ENCODE measurements around the gene CALU. TPM values are rescaled to one million over a fixed set of nuclear protein-coding genes. Genes with fewer than 3 reads are reported as not detected.

CALU gene
- total RNA-seq, 1 donor from 2014 or later: 516 TPM

- Mint-ChIP-seq H3K36me3 (ENCODE audit: unreplicated experiment) (peaks cover 7% of the 10 kb centered on the region), H3K27ac (ENCODE audit: unreplicated experiment) (peak overlapping the region; percentile 17), H3K4me3 (ENCODE audit: unreplicated experiment) (peak overlapping the region; percentile 74), H3K9me3 (ENCODE audit: unreplicated experiment) (peaks cover 5% of the 10 kb centered on the region), H3K4me1 (ENCODE audit: unreplicated experiment) (peaks cover 9% of the 10 kb centered on the region), H3K27me3 (ENCODE audit: unreplicated experiment) (peaks cover 29% of the 10 kb centered on the region)
- DNase-seq (ENCODE audit: extremely low spot score, unreplicated experiment): no peak
- no peak for TF ChIP-seq CTCF (IDR thresholded peaks at IDR 0.05)
Measured at GRCh38 chr7:128790315-128791041, 51.3 kb downstream of the CALU start.

DNA sequence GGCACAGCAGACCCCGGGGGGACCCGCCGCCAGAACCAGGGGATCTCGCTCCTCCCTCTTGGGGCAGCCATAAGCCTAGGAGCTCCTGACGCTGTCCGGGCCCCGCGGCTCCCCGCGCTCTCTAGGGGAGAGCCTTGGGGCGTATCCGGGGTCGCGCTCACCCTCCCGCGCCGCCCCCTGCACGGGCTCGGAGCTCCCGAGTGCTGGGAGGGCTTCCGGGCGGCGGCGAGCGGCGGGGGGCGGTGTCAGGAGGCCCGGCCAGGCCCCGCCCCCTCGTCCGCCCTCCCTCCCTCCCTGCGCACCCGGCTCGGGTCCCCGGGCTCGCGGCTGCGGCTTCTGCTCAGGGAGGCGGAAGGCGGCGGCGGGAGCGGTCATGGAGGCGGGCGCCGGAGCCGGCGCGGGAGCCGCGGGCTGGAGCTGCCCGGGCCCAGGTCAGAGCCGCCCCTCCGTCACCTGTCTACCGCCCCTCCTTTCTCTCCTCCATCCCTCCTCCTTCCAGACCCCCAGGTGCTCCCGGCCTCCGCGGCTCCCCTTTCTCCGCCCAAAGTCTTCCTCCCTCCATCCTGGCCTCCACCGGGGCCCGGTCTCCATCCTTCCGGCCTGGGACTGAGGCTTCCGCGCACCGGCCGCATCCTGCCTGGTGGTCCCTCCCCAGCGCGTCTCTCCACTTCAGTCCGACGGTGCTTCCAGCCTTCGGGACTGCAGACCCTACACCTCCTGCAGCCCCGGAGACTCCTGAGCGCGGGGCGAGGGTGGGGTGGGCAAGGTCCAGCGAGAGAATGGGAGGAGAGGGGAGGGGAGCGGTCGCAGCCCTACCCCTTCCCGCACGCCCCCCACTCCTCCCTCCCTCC is 52.2 kb downstream of the CALU start, which contains the start of gene CCDC136:
Gene CCDC136 (plus strand): TSS at position 848 of the 851 bp plus-strand sequence. CDS start 444 bp downstream, outside the sequence.
- no peak within 1 kb of the TSS for H3K27ac Mint-ChIP-seq (ENCODE audit: unreplicated experiment)
- H3K36me3 Mint-ChIP-seq (ENCODE audit: unreplicated experiment): peaks cover 4% of the 10 kb centered on the region
- no peaks in the 10 kb centered on the region for H3K9me3 Mint-ChIP-seq (ENCODE audit: unreplicated experiment)
- peaks cover 9% of the 10 kb centered on the region for H3K4me1 Mint-ChIP-seq (ENCODE audit: unreplicated experiment)
- peaks cover 22% of the 10 kb centered on the region for H3K27me3 Mint-ChIP-seq (ENCODE audit: unreplicated experiment)
- peak within 1 kb of the TSS; percentile 89 for H3K4me3 Mint-ChIP-seq (ENCODE audit: unreplicated experiment)
- no peak for TF ChIP-seq CTCF (IDR thresholded peaks at IDR 0.05)
- DNase-seq (ENCODE audit: extremely low spot score, unreplicated experiment): peak; percentile 88

GRCh38 chr7:128791972-128792327 is 52.8 kb downstream of the CALU start:
- no peak for TF ChIP-seq CTCF (IDR thresholded peaks at IDR 0.05)
- H3K27me3 Mint-ChIP-seq (ENCODE audit: unreplicated experiment): peaks cover 18% of the 10 kb centered on the region
- peaks cover 4% of the 10 kb centered on the region for H3K36me3 Mint-ChIP-seq (ENCODE audit: unreplicated experiment)
- peak overlapping the region; percentile 89 for H3K4me3 Mint-ChIP-seq (ENCODE audit: unreplicated experiment)
- no peaks in the 10 kb centered on the region for H3K9me3 Mint-ChIP-seq (ENCODE audit: unreplicated experiment)
- DNase-seq (ENCODE audit: extremely low spot score, unreplicated experiment): no peak
- no peak overlapping the region for H3K27ac Mint-ChIP-seq (ENCODE audit: unreplicated experiment)
- H3K4me1 Mint-ChIP-seq (ENCODE audit: unreplicated experiment): peaks cover 9% of the 10 kb centered on the region

- H3K9me3 Mint-ChIP-seq (ENCODE audit: unreplicated experiment): no peaks in the 10 kb centered on the region
- H3K27ac Mint-ChIP-seq (ENCODE audit: unreplicated experiment): no peak overlapping the region
- peaks cover 14% of the 10 kb centered on the region for H3K27me3 Mint-ChIP-seq (ENCODE audit: unreplicated experiment)
- no peak for TF ChIP-seq CTCF (IDR thresholded peaks at IDR 0.05)
- peaks cover 4% of the 10 kb centered on the region for H3K36me3 Mint-ChIP-seq (ENCODE audit: unreplicated experiment)
- H3K4me3 Mint-ChIP-seq (ENCODE audit: unreplicated experiment): peak overlapping the region; percentile 52
- peaks cover 9% of the 10 kb centered on the region for H3K4me1 Mint-ChIP-seq (ENCODE audit: unreplicated experiment)
- no peak for DNase-seq (ENCODE audit: extremely low spot score, unreplicated experiment)
Measured at GRCh38 chr7:128792471-128793180, 53.5 kb downstream of the CALU start.
